ENCODE data around the gene MLF2. TPM values are rescaled to one million over a fixed set of nuclear protein-coding genes. Genes with fewer than 3 reads are reported as not detected.

MLF2 gene
- total and polyA plus RNA-seq, 9 of the 15 experiments (the other 6 are each of a cell fraction or from before 2014, with no cell fraction given): 11.4 to 190 (median 139) TPM

- H3K4me3 ChIP-seq: no peak overlapping the region
- no peak overlapping the region for H3K4me2 ChIP-seq (ENCODE audit: insufficient read depth, low read length)
- in situ Hi-C loops (cut with MboI): no loop called here
- H3K36me3 ChIP-seq (ENCODE audit: control insufficient read depth, insufficient read depth, low read length): no peaks in the 10 kb centered on the region
- H3K9me3 ChIP-seq (replicated peaks; ENCODE audit: control insufficient read depth, insufficient read depth, low read depth, low read length): no peaks in the 10 kb centered on the region
- no peak for DNase-seq (ENCODE audit: extremely low read depth in 1 of 4, low spot score in 3 of 4)
- ChIA-PET CTCF (ENCODE audit: low intra/inter-chr PET ratio) (no interaction called here), POLR2A (interaction anchor here (0.7 to 1.2 kb wide), 3 partner anchors 10 to 70 kb away, joined by 3 to 4 read pairs (median 4); partner anchors contain the start of gene ZNF384)
- no TSS peak for BruUV-seq (replicated peaks)
- H4K20me1 ChIP-seq (replicated peaks; ENCODE audit: control insufficient read depth, insufficient read depth, low read length): no peaks in the 10 kb centered on the region
- H3K9me1 ChIP-seq (ENCODE audit: control insufficient read depth, insufficient read depth, low read length): no peaks in the 10 kb centered on the region
- H3K27ac ChIP-seq (ENCODE audit: extremely low read depth, low read depth, low read length): no peak overlapping the region
- ATAC-seq: no peak
- peak overlapping the region in 1 of 2 experiments; percentile 3; a peak in 1 of 4 replicates for H3K9ac ChIP-seq (ENCODE audit: insufficient read depth in 1 of 2, low read depth in 2 of 2, low read length in 2 of 2)
- WGBS (ENCODE audit: insufficient coverage, low coverage, missing lambda C conversion rate): 86% methylated on average over 3 of the region's 5 CpGs
- H3K79me2 ChIP-seq (ENCODE audit: control insufficient read depth, insufficient read depth, low read length): no peaks in the 10 kb centered on the region
- intact Hi-C loops (cut with micrococcal nuclease): no loop called here
- no peak for FAIRE-seq
- H2AFZ ChIP-seq (ENCODE audit: low read depth, low read length): no peak overlapping the region
- H3K4me1 ChIP-seq (replicated peaks in 1 of 2; ENCODE audit: control insufficient read depth in 2 of 2, insufficient read depth in 2 of 2, low read length in 2 of 2): peaks cover 12 to 24% of the 10 kb centered on the region in 2 experiments; a peak in 4 of 5 replicates
- no peaks in the 10 kb centered on the region for H3K27me3 ChIP-seq (ENCODE audit: control insufficient read depth in 2 of 2, insufficient read depth in 2 of 2, low read length in 2 of 2)
- TF ChIP-seq REST (IDR thresholded peaks at IDR 0.05; ENCODE audit: borderline replicate concordance) (no peak), REST (CRISPR knock-in tag; IDR thresholded peaks at IDR 0.05; ENCODE audit: low read depth) (no peak), LARP7 (IDR thresholded peaks at IDR 0.05) (no peak), SIRT6 (IDR thresholded peaks at IDR 0.05; ENCODE audit: low read depth, low read length) (no peak), FIP1L1 (IDR thresholded peaks at IDR 0.05; ENCODE audit: low read depth, low read length, poor library complexity, severe bottlenecking) (no peak), NFIC (IDR thresholded peaks at IDR 0.05) (no peak), ZNF445 (CRISPR knock-in tag; IDR thresholded peaks at IDR 0.05; ENCODE audit: low read depth) (no peak), SMC3 (conservative IDR thresholded peaks at IDR 0.05; ENCODE audit: insufficient read depth, low read depth, low read length) (no peak), MEF2D (tag; conservative IDR thresholded peaks at IDR 0.05; ENCODE audit: low read depth) (no peak), KLF1 (tag; IDR thresholded peaks at IDR 0.05) (no peak), TFAM (CRISPR knock-in tag; conservative IDR thresholded peaks at IDR 0.05) (no peak), KDM2B (CRISPR knock-in tag; IDR thresholded peaks at IDR 0.05) (no peak), IFI16 (CRISPR knock-in tag; IDR thresholded peaks at IDR 0.05) (no peak), CBFA2T2 (conservative IDR thresholded peaks at IDR 0.05) (no peak), MCM7 (IDR thresholded peaks at IDR 0.05) (no peak), ZNF23 (CRISPR knock-in tag; IDR thresholded peaks at IDR 0.05) (no peak), FOXK2 (conservative IDR thresholded peaks at IDR 0.05 in 1 of 2, IDR thresholded peaks at IDR 0.05 in 1 of 2; ENCODE audit: low read depth in 2 of 2) (no peak), SNRNP70 (optimal IDR thresholded peaks at IDR 0.05; ENCODE audit: low read depth, low read length) (no peak), PTTG1 (tag; IDR thresholded peaks at IDR 0.05; ENCODE audit: low read depth) (no peak)
These were observed 6.8 kb upstream of the MLF2 start for GRCh38 chr12:6759741-6760140.

Data from K562 (cell line).